Neural cell (in vitro differentiated cells): ENCODE results near the gene ADGRF3.

Experiments
- CTCF ChIP-seq: fragments of 450-650 bp; IDR thresholded peaks from 2 replicates; pipeline ENCODE4 v1.5.1; 2014; ENCODE audit warnings: antibody characterized with exemption, mild to moderate bottlenecking, moderate library complexity; ENCODE audit not compliant: poor library complexity, severe bottlenecking
- EP300 ChIP-seq: fragments of 450-650 bp; conservative IDR thresholded peaks from 2 replicates; pipeline ENCODE4 v1.6.1; 2014; ENCODE audit warnings: antibody characterized with exemption, mild to moderate bottlenecking, moderate library complexity; ENCODE audit not compliant: poor library complexity, severe bottlenecking
- EZH2 ChIP-seq: fragments of 200-600, 300-800 bp; shearing (Covaris generic), sonication (generic); IDR thresholded peaks from 2 replicates; pipeline ENCODE4 v1.6.1; 2014; ENCODE audit warnings: antibody characterized with exemption, low read length, borderline replicate concordance, mild to moderate bottlenecking; ENCODE audit not compliant: insufficient read depth, poor library complexity, severe bottlenecking
- MXI1 ChIP-seq: fragments of 450-650 bp; conservative IDR thresholded peaks from 2 replicates; pipeline ENCODE4 v1.6.1; 2014; ENCODE audit warnings: antibody characterized with exemption, mild to moderate bottlenecking; ENCODE audit not compliant: poor library complexity, severe bottlenecking
- POLR2AphosphoS5 ChIP-seq: IDR thresholded peaks from 2 replicates; pipeline ENCODE4 v1.6.1; 2012
- RAD21 ChIP-seq: fragments of 450-650 bp; conservative IDR thresholded peaks from 2 replicates; pipeline ENCODE4 v1.6.1; 2014; ENCODE audit warnings: antibody characterized with exemption, mild to moderate bottlenecking, moderate library complexity
- REST ChIP-seq: IDR thresholded peaks from 2 replicates; pipeline ENCODE4 v1.6.1; 2012; ENCODE audit warnings: borderline replicate concordance
- SMC3 ChIP-seq: fragments of 450-650 bp; conservative IDR thresholded peaks from 2 replicates; pipeline ENCODE4 v1.6.1; 2014; ENCODE audit warnings: antibody characterized with exemption, mild to moderate bottlenecking, moderate library complexity; ENCODE audit not compliant: poor library complexity
- TAF1 ChIP-seq: IDR thresholded peaks from 2 replicates; pipeline ENCODE4 v1.6.1; 2012; ENCODE audit warnings: low read depth

- no peak for TF ChIP-seq CTCF
- no peak for TF ChIP-seq EZH2
- no peak for TF ChIP-seq EP300
- no peak for TF ChIP-seq POLR2AphosphoS5
- TF ChIP-seq MXI1 = no peak
- TF ChIP-seq RAD21 = no peak
- TF ChIP-seq REST = no peak
- TF ChIP-seq SMC3 = no peak
- TF ChIP-seq TAF1 = no peak
These were observed 787 bp upstream of the ADGRF3 start for GRCh38 chr2:26347286-26347865.
